Mononuclear cell (primary cell): ENCODE measurements around the gene TWF2. TPM values are rescaled to one million over a fixed set of nuclear protein-coding genes. Genes with fewer than 3 reads are reported as not detected.

Source experiments
- H3K27me3 ChIP-seq: 2 replicates; pipeline ENCODE4 v1.6.0; 2011; ENCODE audit warnings: low read length, control low read depth; ENCODE audit not compliant: insufficient read depth
- H3K4me1 ChIP-seq: 2 replicates; pipeline ENCODE4 v1.5.1; 2011; ENCODE audit warnings: mild to moderate bottlenecking, low read length, control low read depth; ENCODE audit not compliant: insufficient read depth
- H3K4me3 ChIP-seq: 2 replicates; pipeline ENCODE4 v1.5.1; 2011; ENCODE audit warnings: mild to moderate bottlenecking, low read length, moderate library complexity
- H3K9me3 ChIP-seq: 2 replicates; pipeline ENCODE4 v1.5.1; 2011; ENCODE audit warnings: low read depth, mild to moderate bottlenecking, control low read depth, low read length
- total RNA-seq: library from RNA; depleted of rRNA; stranded (reverse); fragments of >200 nt; gene quantifications from one replicate; pipeline ENCODE4 v1.2.3, GENCODE V29; 2012

Gene TWF2
- total RNA-seq, 1 donor, result 70.5 TPM

GRCh38 chr3:52182196-52182595, 56.8 kb downstream of the TWF2 start:
- H3K27me3 ChIP-seq, result no peaks in the 10 kb centered on the region
- no peaks in the 10 kb centered on the region for H3K9me3 ChIP-seq
- peaks cover 16% of the 10 kb centered on the region for H3K4me1 ChIP-seq
- H3K4me3 ChIP-seq, result no peak overlapping the region

DNA sequence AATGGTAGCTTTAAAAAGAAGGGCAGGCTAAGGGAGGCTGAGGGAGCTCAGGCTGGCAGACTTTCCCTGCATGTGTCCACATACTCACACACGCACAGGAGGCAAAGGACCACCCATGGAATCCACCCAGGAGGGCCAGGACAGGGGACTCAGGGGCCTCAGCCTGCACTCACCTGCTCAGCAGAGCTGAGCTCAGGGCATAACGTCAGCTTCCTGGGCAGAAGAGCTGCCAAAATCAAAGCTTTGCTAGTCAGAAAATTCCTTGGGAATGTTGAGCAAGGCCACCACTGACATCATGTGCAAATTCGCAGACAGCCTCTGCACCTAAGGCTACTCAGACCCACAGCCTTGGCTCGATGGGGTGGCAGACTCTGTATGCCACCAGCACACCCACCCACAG, 57.4 kb downstream of the TWF2 start:
- H3K27me3 ChIP-seq, result no peaks in the 10 kb centered on the region
- no peak overlapping the region for H3K4me3 ChIP-seq
- H3K9me3 ChIP-seq, result no peaks in the 10 kb centered on the region
- H3K4me1 ChIP-seq, result peaks cover 10% of the 10 kb centered on the region

Other genes with a start within 250 kb of the TWF2 start
- 1,675 TPM for gene RPL29, start 243.3 kb downstream of the TWF2 start, total RNA-seq
- 7.0 TPM for gene DUSP7, start 182.6 kb downstream of the TWF2 start, total RNA-seq
- 0.21 TPM for gene POC1A, start 84.7 kb downstream of the TWF2 start, total RNA-seq
- 20.4 TPM for gene ALAS1, start 41.0 kb downstream of the TWF2 start, total RNA-seq
- 0.21 TPM for gene TLR9, start 13.5 kb downstream of the TWF2 start, total RNA-seq
- gene PPM1M, start 6.6 kb upstream of the TWF2 start, total RNA-seq, result 31.2 TPM
- 85.5 TPM for gene WDR82, start 39.5 kb upstream of the TWF2 start, total RNA-seq
- gene GLYCTK, start 48.7 kb upstream of the TWF2 start, total RNA-seq, result 13.3 TPM
- gene DNAH1, start 77.2 kb upstream of the TWF2 start, total RNA-seq, result 20.9 TPM
- gene BAP1, start 170.8 kb upstream of the TWF2 start, total RNA-seq, result 58.1 TPM
- 9.3 TPM for gene PHF7, start 171.5 kb upstream of the TWF2 start, total RNA-seq
- gene SEMA3G, start 205.9 kb upstream of the TWF2 start, total RNA-seq, result 0.31 TPM
- gene TNNC1, start 214.9 kb upstream of the TWF2 start, total RNA-seq, result 0.31 TPM
- gene NISCH, start 216.4 kb upstream of the TWF2 start, total RNA-seq, result 75.8 TPM